ENCODE data around the gene ARL15. TPM values are rescaled to one million over a fixed set of nuclear protein-coding genes. Genes with fewer than 3 reads are reported as not detected.
A peak's percentile ranks its signal among the peaks of the same experiment; 100 is the strongest.

The ARL15 gene
- total RNA-seq, 4 donors from 2014 or later, result 13.0 to 52.7 (median 17.1) TPM

GRCh38 chr5:53997736-53998627 is 312.4 kb downstream of the ARL15 start:
- H3K4me3 ChIP-seq, result no peak overlapping the region
- no peaks in the 10 kb centered on the region for H3K9me3 ChIP-seq
- no peaks in the 10 kb centered on the region for H3K27me3 ChIP-seq
- DNase-seq (ENCODE audit: low spot score in 2 of 2), result no peak
- H3K27ac ChIP-seq, result no peak overlapping the region
- H3K36me3 ChIP-seq, result no peaks in the 10 kb centered on the region
- H3K4me1 ChIP-seq, result peaks cover 0 to 6% (median 2%) of the 10 kb centered on the region in 4 donors
- WGBS, 2 donors, result 79 to 87% methylated on average over 5 of the region's 5 CpGs
- no peak for TF ChIP-seq CTCF (IDR thresholded peaks at IDR 0.05)
- no peak for TF ChIP-seq EP300 (IDR thresholded peaks at IDR 0.05)
- no peak for TF ChIP-seq POLR2A (IDR thresholded peaks at IDR 0.05)

- no peaks in the 10 kb centered on the region for H3K4me1 ChIP-seq
- H3K9me3 ChIP-seq, result no peaks in the 10 kb centered on the region
- no peak for TF ChIP-seq CTCF (IDR thresholded peaks at IDR 0.05)
- no peak for TF ChIP-seq EP300 (IDR thresholded peaks at IDR 0.05)
- no peak for TF ChIP-seq POLR2A (IDR thresholded peaks at IDR 0.05)
- H3K27me3 ChIP-seq, result no peaks in the 10 kb centered on the region
- H3K36me3 ChIP-seq, result no peaks in the 10 kb centered on the region
- H3K4me3 ChIP-seq, result no peak overlapping the region
- no peak overlapping the region for H3K27ac ChIP-seq
- DNase-seq (ENCODE audit: low spot score in 2 of 2), result no peak
- WGBS, 2 donors, result 84 to 90% methylated on average over 4 of the region's 4 CpGs
Measured at GRCh38 chr5:53996008-53996407, 314.4 kb downstream of the ARL15 start.

DNA sequence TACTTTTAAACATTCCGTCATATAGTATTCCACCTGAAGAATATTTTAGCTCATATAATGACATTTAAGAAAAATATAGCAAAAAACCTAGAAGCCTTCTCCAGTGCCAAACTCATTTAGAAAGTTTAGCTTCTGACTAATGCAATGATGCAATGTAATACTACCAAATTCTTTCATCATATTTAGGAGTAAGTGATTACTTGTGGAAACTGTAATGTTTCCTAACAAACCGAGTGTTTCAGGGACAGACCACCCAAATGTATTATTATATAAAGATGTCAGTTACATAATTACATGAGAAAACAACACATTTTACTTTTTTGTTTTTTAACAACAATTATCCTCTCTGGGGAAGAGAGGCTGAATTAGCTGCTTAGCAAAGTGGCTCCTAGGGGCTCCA is 316.2 kb downstream of the ARL15 start:
- no peaks in the 10 kb centered on the region for H3K4me1 ChIP-seq
- no peak overlapping the region for H3K4me3 ChIP-seq
- DNase-seq (ENCODE audit: low spot score in 2 of 2), result no peak
- 74 to 81% methylated on average over 2 of the region's 2 CpGs for WGBS, 2 donors
- no peaks in the 10 kb centered on the region for H3K27me3 ChIP-seq
- H3K27ac ChIP-seq, result no peak overlapping the region
- H3K36me3 ChIP-seq, result no peaks in the 10 kb centered on the region
- no peaks in the 10 kb centered on the region for H3K9me3 ChIP-seq
- TF ChIP-seq POLR2A (IDR thresholded peaks at IDR 0.05) (no peak), EP300 (IDR thresholded peaks at IDR 0.05) (no peak), CTCF (IDR thresholded peaks at IDR 0.05) (no peak)

GRCh38 chr5:53991942-53992341 is 318.4 kb downstream of the ARL15 start:
- Histone ChIP-seq H3K27ac (no peak overlapping the region), H3K4me3 (no peak overlapping the region), H3K36me3 (no peaks in the 10 kb centered on the region), H3K4me1 (no peaks in the 10 kb centered on the region), H3K27me3 (no peaks in the 10 kb centered on the region), H3K9me3 (no peaks in the 10 kb centered on the region)
- TF ChIP-seq EP300 (IDR thresholded peaks at IDR 0.05) (no peak), POLR2A (IDR thresholded peaks at IDR 0.05) (no peak), CTCF (IDR thresholded peaks at IDR 0.05) (peak in 1 of 5 experiments; percentile 9)
- WGBS, 2 donors, result 94 to 97% methylated on average over 4 of the region's 4 CpGs
- no peak for DNase-seq (ENCODE audit: low spot score in 2 of 2)

- Histone ChIP-seq H3K9me3 (no peaks in the 10 kb centered on the region), H3K4me3 (no peak overlapping the region), H3K27ac (no peak overlapping the region), H3K36me3 (no peaks in the 10 kb centered on the region), H3K4me1 (no peaks in the 10 kb centered on the region), H3K27me3 (no peaks in the 10 kb centered on the region)
- no peak for DNase-seq (ENCODE audit: low spot score in 2 of 2)
- TF ChIP-seq EP300 (IDR thresholded peaks at IDR 0.05) (no peak), POLR2A (IDR thresholded peaks at IDR 0.05) (no peak), CTCF (IDR thresholded peaks at IDR 0.05) (no peak)
- 78 to 87% methylated on average over 3 of the region's 3 CpGs for WGBS, 2 donors
Measured at GRCh38 chr5:53987101-53987500, 323.3 kb downstream of the ARL15 start.
